K562 (cell line): ENCODE measurements around the gene AMOTL1. TPM values are rescaled to one million over a fixed set of nuclear protein-coding genes. Genes with fewer than 3 reads are reported as not detected.

Experiments
- ARID1B ChIP-seq: fragments of 450-650 bp; IDR thresholded peaks from 2 replicates; pipeline ENCODE4 v1.6.1; 2016; ENCODE audit warnings: antibody characterized with exemption, mild to moderate bottlenecking, inconsistent platforms
- CBFB ChIP-seq: sonication (generic); formaldehyde crosslinking; IDR thresholded peaks from 2 replicates; pipeline ENCODE4 v1.4.0; 2020; ENCODE audit warnings: mild to moderate bottlenecking, missing genetic modification reagents
- CEBPB ChIP-seq: fragments of 450-650 bp; IDR thresholded peaks from 2 replicates; pipeline ENCODE4 v1.6.1; 2016; ENCODE audit warnings: missing genetic modification characterization, missing compliant biosample characterization
- E2F1 ChIP-seq: sonication (generic); formaldehyde crosslinking; IDR thresholded peaks from 2 replicates; pipeline ENCODE4 v1.8.1; 2023; ENCODE audit warnings: mild to moderate bottlenecking, missing genetic modification reagents, moderate library complexity
- EP300 ChIP-seq: IDR thresholded peaks from 2 replicates; pipeline ENCODE4 v1.6.1; 2012; ENCODE audit warnings: low read length, improper control_type of control experiment
- ETV1 ChIP-seq: fragments of 450-650 bp; conservative IDR thresholded peaks from 2 replicates; pipeline ENCODE4 v1.6.1; 2016; ENCODE audit warnings: missing genetic modification characterization, control low read depth, low read depth, missing compliant biosample characterization
- GTF2E2 ChIP-seq: fragments of 200-800 bp; sonication (Bioruptor generic); IDR thresholded peaks from 2 replicates; pipeline ENCODE4 v1.6.1; 2016; ENCODE audit warnings: missing genetic modification characterization, missing compliant biosample characterization
- HDAC6 ChIP-seq: IDR thresholded peaks from 2 replicates; pipeline ENCODE4 v1.6.1; 2012; ENCODE audit warnings: low read depth, mild to moderate bottlenecking, control low read depth, inconsistent platforms, low read length, moderate library complexity
- MAFG ChIP-seq: fragments of 450-650 bp; conservative IDR thresholded peaks from 2 replicates; pipeline ENCODE4 v1.6.1; 2016; ENCODE audit warnings: missing genetic modification characterization, missing compliant biosample characterization
- MEIS2 ChIP-seq: fragments of 450-650 bp; IDR thresholded peaks from 2 replicates; pipeline ENCODE4 v1.6.1; 2014; ENCODE audit warnings: mild to moderate bottlenecking; ENCODE audit not compliant: partially characterized antibody
- MTA2 ChIP-seq: fragments of 450-650 bp; IDR thresholded peaks from 2 replicates; pipeline ENCODE4 v1.6.1; 2016; ENCODE audit warnings: low read depth
- NCOA6 ChIP-seq: fragments of 450-650 bp; IDR thresholded peaks from 2 replicates; pipeline ENCODE4 v1.6.1; 2017; ENCODE audit warnings: mild to moderate bottlenecking
- NR3C1 ChIP-seq: sonication (generic); formaldehyde crosslinking; IDR thresholded peaks from 2 replicates; pipeline ENCODE4 v1.8.1; 2022; ENCODE audit warnings: missing genetic modification reagents
- PBX2 ChIP-seq, 2 experiments: IDR thresholded peaks in 1 of 2; conservative IDR thresholded peaks in 1 of 2; 2 replicates each; pipeline ENCODE4 v1.6.1; 2016; ENCODE audit warnings: low read depth in 2 of 2, mild to moderate bottlenecking in 1 of 2, missing compliant biosample characterization in 1 of 2, missing genetic modification characterization in 1 of 2, moderate library complexity in 1 of 2
- RFX1 ChIP-seq: fragments of 450-650 bp; IDR thresholded peaks from 2 replicates; pipeline ENCODE4 v1.6.1; 2016; ENCODE audit warnings: mild to moderate bottlenecking, moderate library complexity
- SMAD4 ChIP-seq: fragments of 250-450 bp; sonication (Bioruptor Pico); conservative IDR thresholded peaks from 2 replicates; pipeline ENCODE4 v1.8.0; 2021; ENCODE audit warnings: inconsistent platforms, mild to moderate bottlenecking, moderate library complexity
- SPI1 ChIP-seq: IDR thresholded peaks from 2 replicates; pipeline ENCODE4 v1.6.1; 2011; ENCODE audit warnings: low read depth, low read length, control low read depth, borderline replicate concordance
- SREBF2 ChIP-seq: sonication (generic); formaldehyde crosslinking; IDR thresholded peaks from 2 replicates; pipeline ENCODE4 v1.4.0; 2020; ENCODE audit warnings: mild to moderate bottlenecking, missing genetic modification reagents
- TEAD1 ChIP-seq, 2 experiments: fragments of 450-650 bp in 1 of 2; sonication (generic) in 1 of 2; formaldehyde crosslinking; IDR thresholded peaks; 2 replicates each; pipeline versions ENCODE4 v1.4.0 to v1.8.0; 2020 to 2022; ENCODE audit warnings: mild to moderate bottlenecking in 2 of 2, missing genetic modification reagents in 1 of 2
- ZBTB43 ChIP-seq: sonication (generic); formaldehyde crosslinking; IDR thresholded peaks from 2 replicates; pipeline ENCODE4 v1.8.0; 2023; ENCODE audit warnings: mild to moderate bottlenecking, missing genetic modification reagents
- ZEB2 ChIP-seq: fragments of 450-650 bp; IDR thresholded peaks from 2 replicates; pipeline ENCODE4 v1.6.1; 2016
- ZNF174 ChIP-seq: fragments of 250-450 bp; sonication (Bioruptor Pico); IDR thresholded peaks from 2 replicates; pipeline ENCODE4 v1.4.0; 2020; ENCODE audit warnings: mild to moderate bottlenecking
- ZNF24 ChIP-seq: fragments of 450-650 bp; IDR thresholded peaks from 2 replicates; pipeline ENCODE4 v1.6.1; 2016
- ZNF41 ChIP-seq: fragments of 250-450 bp; sonication (Bioruptor Pico); conservative IDR thresholded peaks from 2 replicates; pipeline ENCODE4 v1.4.0; 2020; ENCODE audit warnings: mild to moderate bottlenecking
- ZNF445 ChIP-seq: fragments of 250-450 bp; sonication (Bioruptor Pico); IDR thresholded peaks from 2 replicates; pipeline ENCODE4 v1.4.0; 2020; ENCODE audit warnings: low read depth, mild to moderate bottlenecking, moderate library complexity
- polyA plus RNA-seq, 8 experiments: library from polyadenylated mRNA; depleted of rRNA in 4 of 8; stranded (reverse) in 5 of 8; unstranded in 3 of 8; fragments of >200 nt; fragmentation: Nextera tagmentation in 2 of 8; fragmentation: Illumina TruSeq in 1 of 8; extraction: Ambion mirVana in 2 of 8; extraction: Trizol in 1 of 8; gene quantifications; 2 replicates each; pipeline versions ENCODE4 v1.2.1 to v1.2.3, GENCODE V29; 2011 to 2014; ENCODE audit warnings: inconsistent platforms in 1 of 8, missing spikeins in 1 of 8
- total RNA-seq, 7 experiments: library from RNA; depleted of rRNA in 6 of 7; stranded (reverse); fragments of >200 nt in 6 of 7; fragmentation: Illumina TruSeq in 2 of 7; extraction: Trizol in 2 of 7; gene quantifications; 2 replicates each; pipeline versions ENCODE4 v1.2.1 to v1.2.3, GENCODE V29; 2011 to 2021; ENCODE audit warnings: low replicate concordance in 1 of 7

The AMOTL1 gene
- total and polyA plus RNA-seq, 9 of the 15 experiments (the other 6 are each of a cell fraction or from before 2014, with no cell fraction given) = 4.0 to 35.4 (median 14.0) TPM

- 0 out of 2 replicates have a peak, but pooled peaks have one; percentile 23 for TF ChIP-seq SMAD4 (CRISPR knock-in tag)
- no peak for TF ChIP-seq SREBF2
- no peak for TF ChIP-seq RFX1
- TF ChIP-seq NCOA6 = no peak
- no peak for TF ChIP-seq MTA2
- no peak for TF ChIP-seq HDAC6
- no peak for TF ChIP-seq NR3C1 (CRISPR knock-in tag)
- no peak for TF ChIP-seq ZNF174 (CRISPR knock-in tag)
- TF ChIP-seq SPI1 = peak; percentile 21; the same call in 1 of the 2 replicates
- TF ChIP-seq GTF2E2 (tag) = no peak
- TF ChIP-seq EP300 = peak; percentile 50; the same call in 1 of the 2 replicates
- TF ChIP-seq MEIS2 = peak; percentile 29
- peak; percentile 49 for TF ChIP-seq ARID1B
- TF ChIP-seq ZEB2 = no peak
- no peak for TF ChIP-seq ZNF445 (CRISPR knock-in tag)
- TF ChIP-seq CEBPB (tag) = peak; percentile 74
- no peak for TF ChIP-seq ZNF41 (CRISPR knock-in tag)
- no peak for TF ChIP-seq TEAD1 (CRISPR knock-in tag; IDR thresholded peaks at IDR 0.05)
- no peak for TF ChIP-seq CBFB (CRISPR knock-in tag)
- TF ChIP-seq PBX2 (CRISPR knock-in tag; IDR thresholded peaks at IDR 0.05; ENCODE audit: low read depth) = peak; percentile 74
- TF ChIP-seq PBX2 (tag; conservative IDR thresholded peaks at IDR 0.05; ENCODE audit: low read depth) = peak; percentile 77
- no peak for TF ChIP-seq ZNF24
- no peak for TF ChIP-seq E2F1 (CRISPR knock-in tag)
- TF ChIP-seq MAFG (tag) = no peak
- no peak for TF ChIP-seq ZBTB43
- TF ChIP-seq ETV1 = no peak
Observed at GRCh38 chr11:94750319-94751217, 17.6 kb upstream of the AMOTL1 start (continued).
